PFSK-1 (cell line): ENCODE measurements around the gene TOGARAM1.

Source experiments
- FOXP2 ChIP-seq: optimal IDR thresholded peaks from 2 replicates; pipeline ENCODE3; 2011; ENCODE audit warnings: borderline replicate concordance, control low read depth, inconsistent platforms; ENCODE audit not compliant: insufficient read depth; ENCODE audit errors: extremely low read length, extremely low read depth
- POLR2AphosphoS5 ChIP-seq: IDR thresholded peaks from 2 replicates; pipeline ENCODE4 v1.6.1; 2012; ENCODE audit warnings: low read depth, mild to moderate bottlenecking, control low read depth, low read length, moderate library complexity
- SIN3A ChIP-seq: IDR thresholded peaks from 2 replicates; pipeline ENCODE4 v1.6.1; 2012; ENCODE audit warnings: mild to moderate bottlenecking, low read length, moderate library complexity, borderline replicate concordance; ENCODE audit not compliant: insufficient read depth
- TAF1 ChIP-seq: IDR thresholded peaks from 2 replicates; pipeline ENCODE4 v1.6.1; 2012; ENCODE audit warnings: low read length, control low read depth, borderline replicate concordance; ENCODE audit not compliant: insufficient read depth
- TF ChIP-seq, protein P1 (sequence below), 2 experiments: IDR thresholded peaks; 2 replicates each; pipeline versions ENCODE4 v1.6.1 to v1.8.0; 2011 to 2012; ENCODE audit warnings: low read depth in 2 of 2, low read length in 2 of 2, control low read depth in 1 of 2, inconsistent platforms in 1 of 2, mild to moderate bottlenecking in 1 of 2, moderate library complexity in 1 of 2; ENCODE audit not compliant: insufficient read depth in 1 of 2

The TOGARAM1 gene

DNA sequence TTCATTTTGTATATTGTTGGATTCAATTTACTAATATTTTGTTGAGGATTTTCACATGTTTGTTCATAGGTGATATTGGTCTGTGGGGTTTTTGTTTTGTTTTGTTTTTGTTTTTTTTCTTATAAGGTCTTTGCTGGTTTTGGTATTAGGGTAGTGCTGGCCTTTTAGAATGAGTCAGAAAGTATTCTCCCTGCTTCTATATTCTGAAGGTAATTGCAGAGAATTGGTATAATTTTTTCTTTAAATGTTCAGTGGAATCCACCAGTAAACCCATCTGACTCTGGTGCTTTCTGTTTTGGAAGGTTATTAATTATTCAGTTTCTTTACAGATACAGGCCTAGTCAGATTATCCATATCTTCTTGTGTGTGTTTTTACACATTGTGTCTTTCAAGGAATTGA is 8.9 kb downstream of the TOGARAM1 start:
- TF ChIP-seq, protein P1, sequence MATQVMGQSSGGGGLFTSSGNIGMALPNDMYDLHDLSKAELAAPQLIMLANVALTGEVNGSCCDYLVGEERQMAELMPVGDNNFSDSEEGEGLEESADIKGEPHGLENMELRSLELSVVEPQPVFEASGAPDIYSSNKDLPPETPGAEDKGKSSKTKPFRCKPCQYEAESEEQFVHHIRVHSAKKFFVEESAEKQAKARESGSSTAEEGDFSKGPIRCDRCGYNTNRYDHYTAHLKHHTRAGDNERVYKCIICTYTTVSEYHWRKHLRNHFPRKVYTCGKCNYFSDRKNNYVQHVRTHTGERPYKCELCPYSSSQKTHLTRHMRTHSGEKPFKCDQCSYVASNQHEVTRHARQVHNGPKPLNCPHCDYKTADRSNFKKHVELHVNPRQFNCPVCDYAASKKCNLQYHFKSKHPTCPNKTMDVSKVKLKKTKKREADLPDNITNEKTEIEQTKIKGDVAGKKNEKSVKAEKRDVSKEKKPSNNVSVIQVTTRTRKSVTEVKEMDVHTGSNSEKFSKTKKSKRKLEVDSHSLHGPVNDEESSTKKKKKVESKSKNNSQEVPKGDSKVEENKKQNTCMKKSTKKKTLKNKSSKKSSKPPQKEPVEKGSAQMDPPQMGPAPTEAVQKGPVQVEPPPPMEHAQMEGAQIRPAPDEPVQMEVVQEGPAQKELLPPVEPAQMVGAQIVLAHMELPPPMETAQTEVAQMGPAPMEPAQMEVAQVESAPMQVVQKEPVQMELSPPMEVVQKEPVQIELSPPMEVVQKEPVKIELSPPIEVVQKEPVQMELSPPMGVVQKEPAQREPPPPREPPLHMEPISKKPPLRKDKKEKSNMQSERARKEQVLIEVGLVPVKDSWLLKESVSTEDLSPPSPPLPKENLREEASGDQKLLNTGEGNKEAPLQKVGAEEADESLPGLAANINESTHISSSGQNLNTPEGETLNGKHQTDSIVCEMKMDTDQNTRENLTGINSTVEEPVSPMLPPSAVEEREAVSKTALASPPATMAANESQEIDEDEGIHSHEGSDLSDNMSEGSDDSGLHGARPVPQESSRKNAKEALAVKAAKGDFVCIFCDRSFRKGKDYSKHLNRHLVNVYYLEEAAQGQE (IDR thresholded peaks at IDR 0.05; ENCODE audit: insufficient read depth in 1 of 2, low read depth in 2 of 2, low read length in 2 of 2), result no peak
- TF ChIP-seq SIN3A, result no peak
- TF ChIP-seq FOXP2, result no peak
- no peak for TF ChIP-seq POLR2AphosphoS5
- TF ChIP-seq TAF1, result no peak

DNA sequence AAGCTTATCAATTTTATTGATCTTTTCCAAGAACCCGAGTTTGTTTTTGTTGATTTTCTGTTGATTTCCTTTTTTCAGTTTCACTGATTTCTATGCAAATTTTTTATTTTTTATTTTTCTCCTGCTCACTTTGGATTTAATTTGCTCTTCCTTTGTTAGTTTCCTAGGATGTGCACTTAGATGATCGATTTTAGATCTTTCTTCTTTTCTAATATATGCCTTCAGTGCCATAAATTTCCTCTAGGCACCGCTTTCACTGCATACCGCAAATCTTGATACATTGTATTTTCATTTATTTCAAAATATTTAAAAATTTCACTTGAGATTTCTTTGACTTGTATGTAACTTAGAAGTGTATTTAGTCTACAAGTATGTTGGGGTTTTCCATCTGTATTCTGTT is 9.5 kb downstream of the TOGARAM1 start:
- TF ChIP-seq POLR2AphosphoS5 (no peak), TAF1 (no peak), FOXP2 (no peak), SIN3A (no peak)
- TF ChIP-seq, protein P1 (IDR thresholded peaks at IDR 0.05; ENCODE audit: insufficient read depth in 1 of 2, low read depth in 2 of 2, low read length in 2 of 2), result no peak

DNA sequence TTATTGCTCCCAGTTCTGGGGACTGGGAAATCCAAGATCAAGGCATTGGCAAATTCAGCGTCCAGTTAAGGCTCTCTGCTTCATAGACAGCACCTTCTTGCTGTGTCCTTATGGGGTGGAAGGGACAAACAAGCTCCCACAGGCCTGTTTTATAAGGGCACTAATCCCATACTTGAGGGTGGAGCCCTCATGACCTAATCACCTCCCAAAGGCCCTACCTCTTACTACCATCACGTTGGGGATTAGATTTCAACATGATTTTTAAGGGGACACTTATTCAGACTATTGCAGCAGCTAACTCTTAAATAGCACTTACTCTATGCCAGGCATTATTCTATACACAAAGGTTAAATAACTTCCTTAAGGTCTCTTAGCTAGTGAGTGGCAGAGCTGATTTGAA is 17.3 kb downstream of the TOGARAM1 start:
- TF ChIP-seq FOXP2, result no peak
- TF ChIP-seq TAF1, result no peak
- TF ChIP-seq SIN3A, result no peak
- TF ChIP-seq, protein P1 (IDR thresholded peaks at IDR 0.05; ENCODE audit: insufficient read depth in 1 of 2, low read depth in 2 of 2, low read length in 2 of 2), result no peak
- no peak for TF ChIP-seq POLR2AphosphoS5

DNA sequence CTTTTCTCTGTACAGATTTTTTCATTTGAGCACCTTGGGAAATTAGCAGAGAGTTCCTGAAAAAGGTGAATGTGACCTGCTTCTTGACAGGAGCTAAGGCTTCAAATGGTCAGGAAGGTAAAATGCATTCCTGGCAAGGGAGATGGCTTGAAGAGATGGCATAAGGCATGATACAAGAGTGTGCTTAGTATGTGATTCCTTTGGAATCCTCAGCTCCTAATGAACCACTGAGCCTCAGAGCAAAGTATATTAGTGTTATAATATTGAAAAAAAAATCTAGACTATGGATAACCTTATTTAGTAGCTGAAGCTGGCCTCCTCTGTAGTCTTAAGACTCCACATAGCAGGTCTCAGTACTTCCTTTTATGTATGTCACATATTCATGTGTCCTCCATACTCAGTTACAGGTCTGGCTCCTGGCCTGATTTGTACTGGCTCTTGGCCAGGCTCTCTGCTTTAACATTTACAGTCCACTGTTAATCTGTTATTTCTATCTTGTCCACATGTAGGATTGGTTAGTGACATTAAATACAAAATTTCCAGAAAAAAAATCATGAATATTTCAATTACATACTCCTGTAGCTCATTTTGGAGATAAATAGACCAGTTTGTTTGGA is 17.9 kb downstream of the TOGARAM1 start:
- no peak for TF ChIP-seq POLR2AphosphoS5
- TF ChIP-seq FOXP2, result no peak
- TF ChIP-seq TAF1, result no peak
- no peak for TF ChIP-seq SIN3A
- TF ChIP-seq, protein P1 (IDR thresholded peaks at IDR 0.05; ENCODE audit: insufficient read depth in 1 of 2, low read depth in 2 of 2, low read length in 2 of 2), result no peak

DNA sequence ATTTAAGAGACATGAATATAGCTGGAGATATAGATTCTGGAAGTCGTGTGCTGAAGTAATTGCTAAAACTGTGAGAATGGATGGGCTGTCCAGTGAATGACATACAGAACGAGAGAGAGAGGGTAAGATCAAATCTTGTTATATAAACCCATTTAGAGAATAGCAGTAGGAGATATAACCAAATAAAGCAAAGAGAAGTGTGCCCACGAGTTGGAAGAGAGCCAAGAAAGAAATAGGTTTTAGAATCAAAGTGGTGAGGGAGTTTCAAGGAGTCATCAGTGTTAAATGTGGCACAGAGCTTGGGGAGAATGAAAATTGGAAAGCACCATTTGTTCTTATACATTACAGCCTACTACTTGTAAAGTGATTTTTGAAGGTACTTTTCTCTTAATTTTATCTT is 19.2 kb downstream of the TOGARAM1 start:
- TF ChIP-seq FOXP2 (no peak), TAF1 (no peak), SIN3A (no peak), POLR2AphosphoS5 (no peak)
- TF ChIP-seq, protein P1 (IDR thresholded peaks at IDR 0.05; ENCODE audit: insufficient read depth in 1 of 2, low read depth in 2 of 2, low read length in 2 of 2), result no peak
